Measurements from ENCODE around the gene BCAR3.

GRCh38 chr1:93569489-93569888 lies 112.1 kb downstream of the BCAR3 start:
- no peak for TF ChIP-seq CTCF (IDR thresholded peaks at IDR 0.05)
- TF ChIP-seq ZFX (IDR thresholded peaks at IDR 0.05; ENCODE audit: borderline replicate concordance): no peak

Measured in 22Rv1 (cell line).